GM18951 (cell line): Measurements from ENCODE around the gene TTC28.

Source experiments
- POLR2A ChIP-seq: IDR thresholded peaks from 4 replicates; pipeline ENCODE4 v1.6.1; 2011; ENCODE audit warnings: mild to moderate bottlenecking; ENCODE audit not compliant: insufficient read length, insufficient read depth; ENCODE audit errors: extremely low read depth
- in situ Hi-C: fragments of 300-500 bp; cut with MboI; formaldehyde crosslinking; loops from one replicate; pipeline ENCODE4 v1.12.0; 2022; ENCODE audit warnings: low sequenced_read_pairs, mixed read lengths, inconsistent platforms; ENCODE audit not compliant: unreplicated experiment

TTC28 gene

GRCh38 chr22:28015046-28015425, 664.6 kb downstream of the TTC28 start:
- in situ Hi-C loops: loop anchor here (10.0 kb wide), 1 partner anchor 580 kb away; no protein-coding TSS in a partner anchor
- TF ChIP-seq POLR2A: no peak

GRCh38 chr22:28014211-28015045, 665.2 kb downstream of the TTC28 start:
- in situ Hi-C loops: loop anchor here (10.0 kb wide), 1 partner anchor 580 kb away; no protein-coding TSS in a partner anchor

GRCh38 chr22:28013611-28014010, 666.0 kb downstream of the TTC28 start:
- in situ Hi-C loops: loop anchor here (10.0 kb wide), 1 partner anchor 581 kb away; no protein-coding TSS in a partner anchor
- TF ChIP-seq POLR2A: no peak

More at GRCh38 chr22:28014211-28015045, 665.2 kb downstream of the TTC28 start:
- no peak for TF ChIP-seq POLR2A

GRCh38 chr22:28012832-28013460, 666.7 kb downstream of the TTC28 start:
- in situ Hi-C loops: loop anchor here (10.0 kb wide), 1 partner anchor 582 kb away; no protein-coding TSS in a partner anchor
- TF ChIP-seq POLR2A: no peak

GRCh38 chr22:28009272-28009827, 670.3 kb downstream of the TTC28 start:
- no peak for TF ChIP-seq POLR2A
- in situ Hi-C loops: loop anchor here (5.0 kb wide), 1 partner anchor 132 kb away; no protein-coding TSS in a partner anchor

- in situ Hi-C loops: loop anchor here (5.0 kb wide), 1 partner anchor 131 kb away; no protein-coding TSS in a partner anchor
- TF ChIP-seq POLR2A: no peak
These were observed 671.0 kb downstream of the TTC28 start for GRCh38 chr22:28008649-28009048.

- in situ Hi-C loops: loop anchor here (5.0 kb wide), 1 partner anchor 131 kb away; no protein-coding TSS in a partner anchor
These were observed 671.6 kb downstream of the TTC28 start for GRCh38 chr22:28008056-28008455.

GRCh38 chr22:28006271-28006670, 673.4 kb downstream of the TTC28 start:
- in situ Hi-C loops: loop anchor here (5.0 kb wide), 1 partner anchor 129 kb away; no protein-coding TSS in a partner anchor

More at GRCh38 chr22:28008056-28008455, 671.6 kb downstream of the TTC28 start:
- TF ChIP-seq POLR2A: no peak

GRCh38 chr22:28005513-28005912, 674.1 kb downstream of the TTC28 start:
- in situ Hi-C loops: loop anchor here (5.0 kb wide), 1 partner anchor 128 kb away; no protein-coding TSS in a partner anchor
- TF ChIP-seq POLR2A: no peak

More at GRCh38 chr22:28006271-28006670, 673.4 kb downstream of the TTC28 start:
- no peak for TF ChIP-seq POLR2A

GRCh38 chr22:28004021-28004420, 675.6 kb downstream of the TTC28 start:
- in situ Hi-C loops: no loop called here

GRCh38 chr22:28002863-28003565, 676.6 kb downstream of the TTC28 start:
- in situ Hi-C loops: no loop called here
- TF ChIP-seq POLR2A: no peak

More at GRCh38 chr22:28004021-28004420, 675.6 kb downstream of the TTC28 start:
- no peak for TF ChIP-seq POLR2A

GRCh38 chr22:28002181-28002700, 677.4 kb downstream of the TTC28 start:
- TF ChIP-seq POLR2A: no peak
- in situ Hi-C loops: no loop called here
